ENCODE results near the gene CIAO2B. TPM values are rescaled to one million over a fixed set of nuclear protein-coding genes. Genes with fewer than 3 reads are reported as not detected.

Gene CIAO2B
- polyA plus RNA-seq, 1 experiment = 131 TPM

GRCh38 chr16:66889622-66890021 lies 44.6 kb downstream of the CIAO2B start:
- CTCF ChIA-PET = interaction anchor here (0.6 to 1.8 kb wide), 7 partner anchors 17 to 326 kb away, joined by 3 to 7 read pairs (median 4); no protein-coding TSS in a partner anchor
- DNase-seq (ENCODE audit: low read depth, low spot score) = no peak

GRCh38 chr16:66888647-66889615 lies 45.3 kb downstream of the CIAO2B start:
- no peak for DNase-seq (ENCODE audit: low read depth, low spot score)
- Histone ChIP-seq H3K9me3 (ENCODE audit: control insufficient read depth, insufficient read depth, low read length) (no peaks in the 10 kb centered on the region), H3K4me3 (ENCODE audit: low read depth, low read length) (no peak overlapping the region), H3K27ac (ENCODE audit: low read depth, low read length) (no peak overlapping the region), H3K27me3 (ENCODE audit: control insufficient read depth, insufficient read depth, low read length) (no peaks in the 10 kb centered on the region)
- TF ChIP-seq CTCF (IDR thresholded peaks at IDR 0.05; ENCODE audit: low read depth, low read length) = no peak
- CTCF ChIA-PET = interaction anchor here (0.8 to 1.8 kb wide), 2 partner anchors 16 to 227 kb away, joined by 3 to 7 read pairs; no protein-coding TSS in a partner anchor
- POLR2A ChIA-PET = no interaction called here

More at GRCh38 chr16:66889622-66890021, 44.6 kb downstream of the CIAO2B start:
- no peak overlapping the region for H3K4me3 ChIP-seq (ENCODE audit: low read depth, low read length)
- POLR2A ChIA-PET = no interaction called here
- H3K27ac ChIP-seq (ENCODE audit: low read depth, low read length) = no peak overlapping the region
- no peak for TF ChIP-seq CTCF (IDR thresholded peaks at IDR 0.05; ENCODE audit: low read depth, low read length)
- no peaks in the 10 kb centered on the region for H3K9me3 ChIP-seq (ENCODE audit: control insufficient read depth, insufficient read depth, low read length)
- no peaks in the 10 kb centered on the region for H3K27me3 ChIP-seq (ENCODE audit: control insufficient read depth, insufficient read depth, low read length)

GRCh38 chr16:66886914-66887313 lies 47.3 kb downstream of the CIAO2B start:
- no peak overlapping the region for H3K4me3 ChIP-seq (ENCODE audit: low read depth, low read length)
- TF ChIP-seq CTCF (IDR thresholded peaks at IDR 0.05; ENCODE audit: low read depth, low read length) = no peak
- DNase-seq (ENCODE audit: low read depth, low spot score) = no peak
- H3K9me3 ChIP-seq (ENCODE audit: control insufficient read depth, insufficient read depth, low read length) = no peaks in the 10 kb centered on the region
- POLR2A ChIA-PET = no interaction called here
- no peak overlapping the region for H3K27ac ChIP-seq (ENCODE audit: low read depth, low read length)
- no peaks in the 10 kb centered on the region for H3K27me3 ChIP-seq (ENCODE audit: control insufficient read depth, insufficient read depth, low read length)
- CTCF ChIA-PET = interaction anchor here (1.3 to 2.1 kb wide), 4 partner anchors 8 to 55 kb away, joined by 3 to 17 read pairs (median 7); no protein-coding TSS in a partner anchor

GRCh38 chr16:66886321-66886720 lies 47.9 kb downstream of the CIAO2B start:
- no peaks in the 10 kb centered on the region for H3K27me3 ChIP-seq (ENCODE audit: control insufficient read depth, insufficient read depth, low read length)
- CTCF ChIA-PET = interaction anchor here (1.1 to 2.1 kb wide), 6 partner anchors 9 to 277 kb away, joined by 3 to 17 read pairs (median 6); partner anchors contain the start of gene NAE1
- POLR2A ChIA-PET = interaction anchor here (0.6 to 1.0 kb wide), 2 partner anchors 19 to 285 kb away, joined by 3 to 4 read pairs; no protein-coding TSS in a partner anchor
- no peak for TF ChIP-seq CTCF (IDR thresholded peaks at IDR 0.05; ENCODE audit: low read depth, low read length)
- no peaks in the 10 kb centered on the region for H3K9me3 ChIP-seq (ENCODE audit: control insufficient read depth, insufficient read depth, low read length)
- H3K27ac ChIP-seq (ENCODE audit: low read depth, low read length) = no peak overlapping the region
- no peak for DNase-seq (ENCODE audit: low read depth, low spot score)
- no peak overlapping the region for H3K4me3 ChIP-seq (ENCODE audit: low read depth, low read length)
